Upper lobe of left lung (tissue), 6 donors: ENCODE measurements around the gene PRRG2. TPM values are rescaled to one million over a fixed set of nuclear protein-coding genes. Genes with fewer than 3 reads are reported as not detected.

Source experiments
- ATAC-seq, 2 donors: fragments of 200-7000 bp; cut with Tn5 transposase; one replicate each; pipeline ENCODE4 v1.9.1; 2022; ENCODE audit warnings: mild to moderate bottlenecking in 2 of 2, moderate library complexity in 2 of 2; ENCODE audit not compliant: low FRiP score in 2 of 2
- DNase-seq, 2 donors: peaks; one replicate each; pipeline ENCODE4 v3.0.0-alpha.2; 2019 to 2020
- H3K27ac ChIP-seq, 4 donors: fragments of 200-600 bp; sonication (generic); one replicate each; pipeline ENCODE4 v1.5.1; 2016 to 2019
- H3K27me3 ChIP-seq, 4 donors: fragments of 200-600 bp; sonication (generic); one replicate each; pipeline ENCODE4 v1.5.1; 2017 to 2019
- H3K36me3 ChIP-seq, 4 donors: fragments of 200-600 bp; sonication (generic); one replicate each; pipeline ENCODE4 v1.5.1; 2016 to 2019
- H3K4me1 ChIP-seq, 4 donors: fragments of 200-600 bp; sonication (generic); one replicate each; pipeline ENCODE4 v1.5.1; 2018 to 2019
- H3K4me3 ChIP-seq, 4 donors: fragments of 200-600 bp; sonication (generic); one replicate each; pipeline ENCODE4 v1.5.1; 2017 to 2019; ENCODE audit warnings: mild to moderate bottlenecking in 2 of 4, moderate library complexity in 1 of 4
- H3K9me3 ChIP-seq, 4 donors: fragments of 200-600 bp; sonication (generic); one replicate each; pipeline ENCODE4 v1.5.1; 2018 to 2019
- CTCF ChIP-seq, 6 experiments: fragments of 450-650 bp in 4 of 6; fragments of 200-600 bp in 2 of 6; sonication (generic) in 2 of 6; IDR thresholded peaks; one replicate each; pipeline ENCODE4 v1.5.1; 2016 to 2019; ENCODE audit warnings: antibody characterized with exemption in 6 of 6
- EP300 ChIP-seq, 4 donors: sonication (generic); formaldehyde crosslinking; IDR thresholded peaks; one replicate each; pipeline ENCODE4 v1.5.1; 2017; ENCODE audit warnings: antibody characterized with exemption in 4 of 4, control low read depth in 2 of 4
- POLR2A ChIP-seq, 4 donors: fragments of 450-650 bp; IDR thresholded peaks; one replicate each; pipeline ENCODE4 v1.5.1; 2016 to 2017; ENCODE audit warnings: antibody characterized with exemption in 4 of 4, mild to moderate bottlenecking in 2 of 4
- POLR2AphosphoS5 ChIP-seq, 2 donors: sonication (generic); formaldehyde crosslinking; IDR thresholded peaks; one replicate each; pipeline ENCODE4 v1.5.1; 2017; ENCODE audit warnings: antibody characterized with exemption in 2 of 2
- WGBS, 2 donors: methylation state at CpG; one replicate each; pipeline ENCODE4 v1.1.5; 2017 to 2018; 5-methylcytosine and 5-hydroxymethylcytosine counted together
- total RNA-seq, 6 donors: library from RNA; depleted of rRNA in 4 of 6; stranded (reverse); fragments of >200 nt in 4 of 6; gene quantifications; one replicate each; pipeline versions ENCODE4 v1.1.0 to v1.2.1, GENCODE V29; 2016 to 2021
- donor health status: DM: no; HTN: no; CAD: no; lungs with moderate emphysema.
- donor health status: DM: no; HTN: yes; CAD: no; lungs with severe emphysema.

Gene PRRG2
- total RNA-seq, 6 donors from 2014 or later, result 3.8 to 10.0 (median 7.1) TPM

GRCh38 chr19:49553451-49554271, 27.5 kb upstream of the PRRG2 start:
- DNase-seq (no peak), ATAC-seq (no peak)
- no peak for TF ChIP-seq EP300 (IDR thresholded peaks at IDR 0.05)
- no peak for TF ChIP-seq CTCF (IDR thresholded peaks at IDR 0.05)
- no peak for TF ChIP-seq POLR2A (IDR thresholded peaks at IDR 0.05)
- no peak overlapping the region for H3K4me3 ChIP-seq
- H3K27me3 ChIP-seq, result no peaks in the 10 kb centered on the region
- 83 to 87% methylated on average over 10 of the region's 10 CpGs for WGBS, 2 donors
- H3K36me3 ChIP-seq, result peaks cover 15 to 40% (median 33%) of the 10 kb centered on the region in 4 donors
- peak overlapping the region; percentile 53 to 68 (median 60) for H3K27ac ChIP-seq
- H3K9me3 ChIP-seq, result no peaks in the 10 kb centered on the region
- peaks cover 6 to 23% (median 18%) of the 10 kb centered on the region in 4 donors for H3K4me1 ChIP-seq

GRCh38 chr19:49554701-49555181, 26.4 kb upstream of the PRRG2 start:
- Histone ChIP-seq H3K4me1 (peaks cover 6 to 23% (median 18%) of the 10 kb centered on the region in 4 donors), H3K9me3 (no peaks in the 10 kb centered on the region), H3K27ac (peak overlapping the region; percentile 53 to 68 (median 60)), H3K4me3 (no peak overlapping the region), H3K36me3 (peaks cover 24 to 51% (median 43%) of the 10 kb centered on the region in 4 donors), H3K27me3 (no peaks in the 10 kb centered on the region)
- DNase-seq, result no peak
- ATAC-seq, result no peak
- 43 to 52% methylated on average over 17 of the region's 17 CpGs for WGBS, 2 donors
- TF ChIP-seq POLR2AphosphoS5 (IDR thresholded peaks at IDR 0.05) (peak; percentile 24 to 75), EP300 (IDR thresholded peaks at IDR 0.05) (peak in 1 of 4 donors; percentile 37), POLR2A (IDR thresholded peaks at IDR 0.05) (no peak)

GRCh38 chr19:49555600-49556411, 25.3 kb upstream of the PRRG2 start:
- no peak for TF ChIP-seq POLR2AphosphoS5 (IDR thresholded peaks at IDR 0.05)
- no peak for TF ChIP-seq CTCF (IDR thresholded peaks at IDR 0.05)
- no peak for TF ChIP-seq POLR2A (IDR thresholded peaks at IDR 0.05)
- ATAC-seq (peak; percentile 73 to 88), DNase-seq (peak; percentile 83 to 88)
- peak overlapping the region in 1 of 4 donors; percentile 17 for H3K4me3 ChIP-seq
- WGBS, 2 donors, result 83 to 87% methylated on average over 44 to 50 of the region's 53 CpGs
- H3K9me3 ChIP-seq, result no peaks in the 10 kb centered on the region
- peaks cover 24 to 59% (median 49%) of the 10 kb centered on the region in 4 donors for H3K36me3 ChIP-seq
- peak overlapping the region; percentile 18 to 65 (median 56) for H3K27ac ChIP-seq
- peaks cover 6 to 31% (median 24%) of the 10 kb centered on the region in 4 donors for H3K4me1 ChIP-seq
- no peaks in the 10 kb centered on the region for H3K27me3 ChIP-seq

- Histone ChIP-seq H3K4me3 (peak overlapping the region in 1 of 4 donors; percentile 17), H3K36me3 (peaks cover 24 to 59% (median 49%) of the 10 kb centered on the region in 4 donors), H3K27me3 (no peaks in the 10 kb centered on the region), H3K9me3 (no peaks in the 10 kb centered on the region), H3K27ac (peak overlapping the region in 3 of 4 donors; percentile 50 to 65 (median 62)), H3K4me1 (peaks cover 6 to 35% (median 25%) of the 10 kb centered on the region in 4 donors)
- ATAC-seq, result peak; percentile 9 to 16
- TF ChIP-seq POLR2A (IDR thresholded peaks at IDR 0.05) (no peak), EP300 (IDR thresholded peaks at IDR 0.05) (no peak), CTCF (IDR thresholded peaks at IDR 0.05) (no peak), POLR2AphosphoS5 (IDR thresholded peaks at IDR 0.05) (no peak)
- 79 to 88% methylated on average over 12 to 51 of the region's 66 CpGs for WGBS, 2 donors
- peak in 1 of 2 donors; percentile 86 for DNase-seq
Measured at GRCh38 chr19:49556412-49557398, 24.4 kb upstream of the PRRG2 start.
